ENCODE results near the gene PALD1. TPM values are rescaled to one million over a fixed set of nuclear protein-coding genes. Genes with fewer than 3 reads are reported as not detected.
A peak's percentile ranks its signal among the peaks of the same experiment; 100 is the strongest.

The PALD1 gene
- total and polyA plus RNA-seq, 2 of the 13 experiments (the other 11 are each of a cell fraction or from before 2014, with no cell fraction given) = 0.07 to 0.09 TPM

DNA sequence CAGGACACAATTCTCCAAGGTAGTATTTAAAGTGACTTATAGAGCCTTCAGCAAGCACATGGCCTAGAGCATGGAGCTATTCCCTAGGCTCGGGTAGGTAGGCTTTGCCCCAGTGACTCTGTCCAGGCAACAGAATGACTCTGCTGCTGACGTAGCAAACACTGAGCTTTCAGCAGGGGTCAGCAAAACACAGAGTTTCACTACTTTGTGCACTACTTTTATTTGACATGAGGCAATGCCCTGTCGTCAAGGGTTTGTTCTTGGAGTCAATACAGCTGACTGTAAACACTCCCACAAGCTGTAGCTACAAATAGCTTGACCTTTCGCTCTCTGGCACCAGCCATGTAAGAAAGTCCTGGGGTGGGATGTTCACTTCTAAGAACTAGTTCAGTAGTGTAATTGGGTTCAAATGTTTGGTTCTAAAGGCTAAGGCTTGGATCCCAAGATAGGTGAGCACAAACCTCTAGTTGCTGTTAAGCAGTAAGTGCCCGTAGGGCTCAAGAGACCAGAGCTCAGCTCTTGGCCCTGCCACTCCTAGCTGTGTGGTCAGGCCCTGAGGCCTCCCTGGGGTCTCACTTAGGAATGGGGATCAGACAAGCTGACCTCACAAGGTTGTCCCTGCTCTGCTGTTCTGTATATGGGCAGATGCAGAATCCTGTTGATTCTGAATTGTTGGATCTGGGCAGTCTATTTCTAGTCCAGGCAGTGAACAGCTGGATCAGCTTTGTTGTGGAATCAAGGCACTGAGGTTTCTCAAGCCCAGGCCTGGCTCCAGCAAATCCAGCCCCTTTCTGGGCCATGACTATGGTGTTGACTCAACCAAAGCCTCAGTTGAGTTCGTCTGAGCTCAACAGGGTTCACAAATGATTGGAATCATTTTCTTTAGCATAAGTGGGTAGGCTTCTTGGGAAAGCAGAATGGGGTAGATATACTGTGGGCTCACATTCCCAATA lies 47.8 kb upstream of the PALD1 start (continued):
- TF ChIP-seq HNF1A (IDR thresholded peaks at IDR 0.05; ENCODE audit: low read depth) (no peak), HNF1A (CRISPR knock-in tag; IDR thresholded peaks at IDR 0.05; ENCODE audit: borderline replicate concordance) (no peak), NFKBIZ (CRISPR knock-in tag; IDR thresholded peaks at IDR 0.05) (no peak), JUN (CRISPR knock-in tag; IDR thresholded peaks at IDR 0.05) (no peak), ZNF777 (CRISPR knock-in tag; IDR thresholded peaks at IDR 0.05) (no peak), ZNF513 (CRISPR knock-in tag; conservative IDR thresholded peaks at IDR 0.05) (no peak), E2F5 (CRISPR knock-in tag; conservative IDR thresholded peaks at IDR 0.05) (no peak), ZNF24 (IDR thresholded peaks at IDR 0.05) (no peak), PAXIP1 (CRISPR knock-in tag; conservative IDR thresholded peaks at IDR 0.05) (peak; percentile 40; the same call in 1 of the 2 replicates), SMARCC2 (IDR thresholded peaks at IDR 0.05) (no peak), ZNF292 (CRISPR knock-in tag; IDR thresholded peaks at IDR 0.05; ENCODE audit: borderline replicate concordance, low read depth) (no peak), ZNF33A (CRISPR knock-in tag; IDR thresholded peaks at IDR 0.05; ENCODE audit: borderline replicate concordance) (no peak)
- TF ChIP-seq, protein P1, sequence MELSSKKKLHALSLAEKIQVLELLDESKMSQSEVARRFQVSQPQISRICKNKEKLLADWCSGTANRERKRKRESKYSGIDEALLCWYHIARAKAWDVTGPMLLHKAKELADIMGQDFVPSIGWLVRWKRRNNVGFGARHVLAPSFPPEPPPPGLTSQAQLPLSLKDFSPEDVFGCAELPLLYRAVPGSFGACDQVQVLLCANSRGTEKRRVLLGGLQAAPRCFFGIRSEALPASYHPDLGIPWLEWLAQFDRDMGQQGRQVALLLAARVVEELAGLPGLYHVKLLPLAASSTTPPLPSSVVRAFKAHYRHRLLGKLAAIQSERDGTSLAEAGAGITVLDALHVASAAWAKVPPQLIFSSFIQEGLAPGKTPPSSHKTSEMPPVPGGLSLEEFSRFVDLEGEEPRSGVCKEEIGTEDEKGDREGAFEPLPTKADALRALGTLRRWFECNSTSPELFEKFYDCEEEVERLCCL (CRISPR knock-in tag; IDR thresholded peaks at IDR 0.05; ENCODE audit: borderline replicate concordance) = no peak

Data from HepG2 (cell line).